HCT116 (cell line): Measurements from ENCODE around the gene ASIC3. TPM values are rescaled to one million over a fixed set of nuclear protein-coding genes. Genes with fewer than 3 reads are reported as not detected.

Experiments
- ATAC-seq: fragments of 200-7000 bp; cut with Tn5 transposase; 2 replicates; pipeline ENCODE4 v1.9.1; 2020; ENCODE audit warnings: mild to moderate bottlenecking, moderate library complexity
- BruUV-seq: library from RNA; stranded (reverse); fragments of 400-500 nt; replicated peaks from 2 replicates; lab custom pipeline; 2021; lab: Mats Ljungman, UMichigan
- CTCF ChIA-PET: fragments of 300-600 bp; sonication (Branson Sonifier 250); formaldehyde crosslinking; loops from one replicate; lab custom pipeline; 2021; ENCODE audit warnings: antibody characterized with exemption; lab: Charles Lee
- POLR2A ChIA-PET: fragments of 300-600, 350-600 bp; sonication (Branson Sonifier 250); formaldehyde crosslinking; loops from one replicate; lab custom pipeline; 2021; ENCODE audit warnings: antibody characterized with exemption; lab: Charles Lee
- RAD21 ChIA-PET, 2 experiments: fragments of 300-600 bp; sonication (Branson Sonifier 250); formaldehyde crosslinking; loops; one replicate each; lab custom pipeline; 2023; ENCODE audit warnings: low total read pairs in 2 of 2; ENCODE audit not compliant: uncharacterized antibody in 2 of 2, unreplicated experiment in 2 of 2, low non-redundant PET in 1 of 2; lab: Charles Lee
- DNase-seq: peaks from one replicate; pipeline ENCODE4 v3.0.0-alpha.2; 2010; ENCODE audit warnings: low read depth, low spot score
- H2AFZ ChIP-seq: fragments of 200-600 bp; shearing (Covaris generic), sonication (generic); 2 replicates; pipeline ENCODE4 v1.6.1; 2017; ENCODE audit warnings: low read depth, mixed run types, mixed read lengths, antibody characterized with exemption, low read length; ENCODE audit not compliant: poor library complexity, severe bottlenecking
- H3K27ac ChIP-seq: 2 replicates; pipeline ENCODE4 v1.5.1; 2012; ENCODE audit warnings: low read depth, low read length
- H3K27me3 ChIP-seq: fragments of 200-600 bp; sonication (generic); 2 replicates; pipeline ENCODE4 v1.6.1; 2016; ENCODE audit warnings: mixed run types, low read length, mixed read lengths; ENCODE audit not compliant: insufficient read depth
- H3K36me3 ChIP-seq, 2 experiments: fragments of 200-500 bp in 1 of 2; fragments of 200-600 bp in 1 of 2; sonication (Bioruptor generic) in 1 of 2; sonication (generic) in 1 of 2; 2 replicates each; pipeline versions ENCODE4 v1.5.1 to v1.6.1; 2014 to 2016; ENCODE audit warnings: low read length in 2 of 2, inconsistent platforms in 1 of 2, mixed read lengths in 1 of 2, mixed run types in 1 of 2; ENCODE audit not compliant: insufficient read depth in 2 of 2, control insufficient read depth in 1 of 2
- H3K4me1 ChIP-seq, 2 experiments: fragments of 200-600 bp in 1 of 2; sonication (generic) in 1 of 2; 2 replicates each; pipeline versions ENCODE4 v1.5.1 to v1.6.1; 2012 to 2017; ENCODE audit warnings: low read length in 2 of 2, inconsistent platforms in 1 of 2, mild to moderate bottlenecking in 1 of 2, mixed read lengths in 1 of 2, mixed run types in 1 of 2, moderate library complexity in 1 of 2; ENCODE audit not compliant: insufficient read depth in 2 of 2, control insufficient read depth in 1 of 2
- H3K4me2 ChIP-seq: fragments of 200-600 bp; sonication (generic); 2 replicates; pipeline ENCODE4 v1.6.1; 2017; ENCODE audit warnings: mixed run types, low read length, mixed read lengths
- H3K4me3 ChIP-seq, 2 experiments: fragments of 200-600 bp in 1 of 2; sonication (generic) in 1 of 2; replicated peaks in 1 of 2; 2 replicates each; pipeline ENCODE4 v1.5.1; 2011 to 2016; ENCODE audit warnings: low read length in 2 of 2, control low read depth in 1 of 2, low read depth in 1 of 2, mild to moderate bottlenecking in 1 of 2, mixed read lengths in 1 of 2, mixed run types in 1 of 2
- H3K79me2 ChIP-seq: fragments of 200-600 bp; sonication (generic); 2 replicates; pipeline ENCODE4 v1.6.1; 2017; ENCODE audit warnings: mild to moderate bottlenecking, mixed run types, low read length, moderate library complexity, mixed read lengths; ENCODE audit not compliant: insufficient read depth
- H3K9ac ChIP-seq: fragments of 200-600 bp; sonication (generic); 2 replicates; pipeline ENCODE4 v1.6.1; 2016; ENCODE audit warnings: low read length, mixed read lengths
- H3K9me2 ChIP-seq: fragments of 200-600 bp; sonication (generic), shearing (Covaris generic); 2 replicates; pipeline ENCODE4 v1.6.1; 2017; ENCODE audit warnings: mixed run types, mild to moderate bottlenecking, moderate library complexity; ENCODE audit not compliant: insufficient read depth
- H3K9me3 ChIP-seq, 2 experiments: fragments of 200-500 bp in 1 of 2; fragments of 200-600 bp in 1 of 2; sonication (Bioruptor generic) in 1 of 2; sonication (generic) in 1 of 2; 2 replicates each; pipeline ENCODE4 v1.6.1; 2014 to 2017; ENCODE audit warnings: low read length in 2 of 2, mixed read lengths in 2 of 2, inconsistent platforms in 1 of 2, low read depth in 1 of 2, mild to moderate bottlenecking in 1 of 2, mixed run types in 1 of 2, moderate library complexity in 1 of 2; ENCODE audit not compliant: control insufficient read depth in 1 of 2, insufficient read depth in 1 of 2
- H4K20me1 ChIP-seq: fragments of 200-600 bp; sonication (generic), shearing (Covaris generic); 2 replicates; pipeline ENCODE4 v1.6.1; 2017; ENCODE audit warnings: mixed run types, mild to moderate bottlenecking, moderate library complexity; ENCODE audit not compliant: insufficient read depth
- ATF3 ChIP-seq: IDR thresholded peaks from 2 replicates; pipeline ENCODE4 v1.6.1; 2012
- ELF1 ChIP-seq: IDR thresholded peaks from 2 replicates; pipeline ENCODE4 v1.6.1; 2012; ENCODE audit warnings: low read depth, borderline replicate concordance
- EZH2 ChIP-seq: fragments of 200-600 bp; sonication (generic); IDR thresholded peaks from 2 replicates; pipeline ENCODE4 v1.6.1; 2017; ENCODE audit warnings: antibody characterized with exemption, mixed run types
- EZH2phosphoT487 ChIP-seq: fragments of 200-600 bp; IDR thresholded peaks from 2 replicates; pipeline ENCODE4 v1.6.1; 2018; ENCODE audit warnings: antibody characterized with exemption, borderline replicate concordance
- MAX ChIP-seq: IDR thresholded peaks from 2 replicates; pipeline ENCODE4 v1.6.1; 2012
- POLR2A ChIP-seq: IDR thresholded peaks from 2 replicates; pipeline ENCODE4 v1.7.0; 2011; ENCODE audit warnings: borderline replicate concordance; ENCODE audit not compliant: insufficient read depth, insufficient read length; ENCODE audit errors: extremely low read depth
- RAD21 ChIP-seq: IDR thresholded peaks from 2 replicates; pipeline ENCODE4 v1.6.1; 2012; ENCODE audit warnings: low read depth, mild to moderate bottlenecking
- SP1 ChIP-seq: IDR thresholded peaks from 2 replicates; pipeline ENCODE4 v1.6.1; 2012; ENCODE audit warnings: low read depth
- YY1 ChIP-seq: IDR thresholded peaks from 2 replicates; pipeline ENCODE4 v1.6.1; 2011; ENCODE audit warnings: low read length, low read depth, moderate library complexity, mild to moderate bottlenecking; ENCODE audit not compliant: insufficient replicate concordance; ENCODE audit errors: extremely low read depth
- ZBTB33 ChIP-seq: IDR thresholded peaks from 2 replicates; pipeline ENCODE4 v1.6.1; 2011; ENCODE audit warnings: mild to moderate bottlenecking, low read length, moderate library complexity; ENCODE audit not compliant: insufficient replicate concordance; ENCODE audit errors: extremely low read depth
- ZFX ChIP-seq: fragments of 450-650 bp; IDR thresholded peaks from 2 replicates; pipeline ENCODE4 v1.6.1; 2017
- intact Hi-C: fragments of 100-400 bp; cut with micrococcal nuclease; formaldehyde crosslinking; loops from 2 replicates; pipeline ENCODE4 v1.10.0; 2022
- total RNA-seq: library from RNA; stranded (reverse); gene quantifications from one replicate; pipeline ENCODE4 v1.2.1, GENCODE V29; 2021; ENCODE audit not compliant: unreplicated experiment

Gene ASIC3
- total RNA-seq, 1 experiment from 2014 or later, result 4.4 TPM

GRCh38 chr7:151075662-151075971 lies 27.3 kb downstream of the ASIC3 start:
- ChIA-PET RAD21 (no interaction called here), CTCF (no interaction called here), POLR2A (interaction anchor here (1.0 to 1.5 kb wide), 2 partner anchors 15 to 48 kb away, joined by 3 to 4 read pairs; partner anchors contain the start of gene ABCB8)
- no peaks in the 10 kb centered on the region for H3K27me3 ChIP-seq
- H3K9ac ChIP-seq, result no peak overlapping the region
- H3K27ac ChIP-seq, result peak overlapping the region; percentile 27; the same call in 1 of the 2 replicates
- intact Hi-C loops, result no loop called here
- DNase-seq (no peak), ATAC-seq (no peak)
- peaks cover 8 to 28% of the 10 kb centered on the region in 2 experiments for H3K4me1 ChIP-seq
- H3K9me3 ChIP-seq, result no peaks in the 10 kb centered on the region
- H3K9me2 ChIP-seq, result no peaks in the 10 kb centered on the region
- H3K36me3 ChIP-seq, result peaks cover 27 to 31% of the 10 kb centered on the region in 2 experiments; a peak in 3 of 4 replicates
- no TSS peak for BruUV-seq
- TF ChIP-seq ATF3 (no peak), MAX (no peak), EZH2phosphoT487 (no peak), ZFX (no peak), ELF1 (no peak), POLR2A (no peak), RAD21 (no peak), EZH2 (no peak), ZBTB33 (no peak), SP1 (no peak), YY1 (no peak)
- H3K4me2 ChIP-seq, result no peak overlapping the region
- H2AFZ ChIP-seq, result no peak overlapping the region
- peaks cover 26% of the 10 kb centered on the region for H3K79me2 ChIP-seq
- H3K4me3 ChIP-seq, result no peak overlapping the region
- no peaks in the 10 kb centered on the region for H4K20me1 ChIP-seq
